ENCODE data around the gene BHLHA15. TPM values are rescaled to one million over a fixed set of nuclear protein-coding genes. Genes with fewer than 3 reads are reported as not detected.

BHLHA15 gene
- total and polyA plus RNA-seq, 9 of the 15 experiments (the other 6 are each of a cell fraction or from before 2014, with no cell fraction given): 0.22 to 2.0 (median 1.1) TPM; not detected in 4

DNA sequence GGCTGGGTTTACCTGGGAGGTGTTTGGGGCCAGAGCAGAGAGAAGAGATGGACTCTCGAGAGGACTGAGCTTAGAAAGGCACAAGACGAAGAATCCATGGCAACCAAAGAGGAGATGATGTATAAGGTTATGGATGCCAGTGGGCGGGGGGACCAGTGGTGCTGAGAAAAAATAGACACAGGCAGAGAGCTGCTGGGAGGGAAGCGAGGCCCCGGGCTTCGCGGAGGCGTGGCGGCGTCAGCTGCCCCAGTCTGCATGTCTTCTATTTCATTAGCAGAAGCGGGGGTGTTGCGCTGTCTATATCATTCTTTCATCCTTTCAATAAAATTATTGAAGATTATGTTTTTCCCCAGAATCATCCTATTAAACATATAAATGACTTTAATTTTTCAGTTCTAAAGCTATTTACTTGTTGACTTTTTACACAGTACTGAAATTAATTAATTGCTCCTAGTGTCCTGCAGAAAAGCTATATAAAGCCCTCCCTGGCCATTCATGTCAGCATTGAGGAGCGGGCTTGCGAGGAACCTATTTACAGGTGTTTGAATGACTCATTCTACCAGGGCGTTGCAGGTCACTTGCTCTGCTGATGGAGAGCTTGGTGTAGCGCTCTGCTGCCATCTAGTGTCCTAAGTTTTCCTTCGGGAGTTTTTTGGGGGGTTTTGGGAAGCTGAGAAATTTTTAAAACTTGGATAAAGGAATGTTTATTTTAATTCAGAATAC lies 42.9 kb upstream of the BHLHA15 start (continued):
- TF ChIP-seq, protein P1, sequence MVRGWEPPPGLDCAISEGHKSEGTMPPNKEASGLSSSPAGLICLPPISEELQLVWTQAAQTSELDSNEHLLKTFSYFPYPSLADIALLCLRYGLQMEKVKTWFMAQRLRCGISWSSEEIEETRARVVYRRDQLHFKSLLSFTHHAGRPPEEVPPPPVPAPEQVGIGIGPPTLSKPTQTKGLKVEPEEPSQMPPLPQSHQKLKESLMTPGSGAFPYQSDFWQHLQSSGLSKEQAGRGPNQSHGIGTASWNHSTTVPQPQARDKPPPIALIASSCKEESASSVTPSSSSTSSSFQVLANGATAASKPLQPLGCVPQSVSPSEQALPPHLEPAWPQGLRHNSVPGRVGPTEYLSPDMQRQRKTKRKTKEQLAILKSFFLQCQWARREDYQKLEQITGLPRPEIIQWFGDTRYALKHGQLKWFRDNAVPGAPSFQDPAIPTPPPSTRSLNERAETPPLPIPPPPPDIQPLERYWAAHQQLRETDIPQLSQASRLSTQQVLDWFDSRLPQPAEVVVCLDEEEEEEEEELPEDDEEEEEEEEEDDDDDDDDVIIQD (CRISPR knock-in tag; IDR thresholded peaks at IDR 0.05): no peak
- no peak for TF ChIP-seq KDM4B (IDR thresholded peaks at IDR 0.05; ENCODE audit: borderline replicate concordance in 2 of 2, low read depth in 1 of 2)
- TF ChIP-seq, protein P2, sequence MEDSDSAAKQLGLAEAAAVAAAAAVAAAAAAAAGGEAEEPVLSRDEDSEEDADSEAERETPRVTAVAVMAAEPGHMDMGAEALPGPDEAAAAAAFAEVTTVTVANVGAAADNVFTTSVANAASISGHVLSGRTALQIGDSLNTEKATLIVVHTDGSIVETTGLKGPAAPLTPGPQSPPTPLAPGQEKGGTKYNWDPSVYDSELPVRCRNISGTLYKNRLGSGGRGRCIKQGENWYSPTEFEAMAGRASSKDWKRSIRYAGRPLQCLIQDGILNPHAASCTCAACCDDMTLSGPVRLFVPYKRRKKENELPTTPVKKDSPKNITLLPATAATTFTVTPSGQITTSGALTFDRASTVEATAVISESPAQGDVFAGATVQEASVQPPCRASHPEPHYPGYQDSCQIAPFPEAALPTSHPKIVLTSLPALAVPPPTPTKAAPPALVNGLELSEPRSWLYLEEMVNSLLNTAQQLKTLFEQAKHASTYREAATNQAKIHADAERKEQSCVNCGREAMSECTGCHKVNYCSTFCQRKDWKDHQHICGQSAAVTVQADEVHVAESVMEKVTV (CRISPR knock-in tag; IDR thresholded peaks at IDR 0.05): peak; percentile 91

DNA sequence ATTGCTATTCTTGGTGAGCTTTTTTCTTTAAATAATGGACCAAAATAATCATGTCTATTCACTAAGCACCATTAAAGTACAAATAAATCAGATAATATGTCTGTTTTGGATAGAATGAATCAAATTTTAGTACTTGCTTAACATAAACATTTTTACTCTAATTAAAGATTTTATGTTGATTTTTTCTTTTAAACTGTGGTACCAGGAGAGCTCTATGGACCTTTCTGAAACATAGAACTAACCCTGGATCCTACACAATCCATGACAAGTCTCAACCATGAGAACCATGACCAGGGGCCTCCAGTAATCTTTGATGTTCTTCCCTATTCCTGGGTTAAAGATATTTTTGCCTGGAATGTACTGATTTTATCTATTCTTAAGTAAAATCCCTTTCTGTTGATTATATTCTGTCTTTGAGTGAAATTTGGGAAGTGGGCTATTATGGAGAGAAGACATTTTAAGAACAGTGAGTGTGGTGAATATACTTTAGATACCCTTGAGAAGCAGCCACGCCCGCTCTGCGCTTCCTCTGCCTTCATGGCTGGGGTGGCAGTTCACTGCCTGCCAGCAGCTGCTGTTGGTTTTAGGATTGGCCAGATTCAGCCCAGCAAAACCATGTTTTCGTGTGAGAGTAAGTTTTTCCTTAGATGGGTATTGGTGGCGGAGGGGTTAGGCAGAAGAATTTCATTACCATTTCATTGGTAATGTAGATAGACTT lies 42.2 kb upstream of the BHLHA15 start:
- no TSS peak for BruUV-seq (replicated peaks)
- no peaks in the 10 kb centered on the region for H3K27me3 ChIP-seq (ENCODE audit: control insufficient read depth in 2 of 2, insufficient read depth in 2 of 2, low read length in 2 of 2)
- no peak overlapping the region for H3K4me3 ChIP-seq
- H3K79me2 ChIP-seq (ENCODE audit: control insufficient read depth, insufficient read depth, low read length): no peaks in the 10 kb centered on the region
- POLR2A ChIA-PET: interaction anchor here (0.6 to 5.2 kb wide), 7 partner anchors 8 to 308 kb away, joined by 3 to 37 read pairs (median 3); partner anchors contain the start of gene ASNS
- FAIRE-seq: no peak
- DNase-seq (ENCODE audit: extremely low read depth in 1 of 4, low spot score in 3 of 4): no peak
- H3K9ac ChIP-seq (ENCODE audit: insufficient read depth in 1 of 2, low read depth in 2 of 2, low read length in 2 of 2): no peak overlapping the region
- peaks cover 0 to 12% of the 10 kb centered on the region in 2 experiments; a peak in 1 of 5 replicates for H3K4me1 ChIP-seq (replicated peaks in 1 of 2; ENCODE audit: control insufficient read depth in 2 of 2, insufficient read depth in 2 of 2, low read length in 2 of 2)
- CTCF ChIA-PET (ENCODE audit: low intra/inter-chr PET ratio): interaction anchor here (0.7 to 6.7 kb wide), 6 partner anchors 10 to 154 kb away, joined by 3 to 94 read pairs (median 9); partner anchors contain the start of gene LMTK2
- peaks cover 16% of the 10 kb centered on the region; the same call in 2 of the 3 replicates for H3K36me3 ChIP-seq (ENCODE audit: control insufficient read depth, insufficient read depth, low read length)
- H4K20me1 ChIP-seq (replicated peaks; ENCODE audit: control insufficient read depth, insufficient read depth, low read length): peaks cover 18% of the 10 kb centered on the region; the same call in 1 of the 2 replicates
- intact Hi-C loops (cut with micrococcal nuclease) (loop anchor here (5.0 kb wide), 1 partner anchor 73 kb away; no protein-coding TSS in a partner anchor), in situ Hi-C loops (cut with MboI) (no loop called here)
- no peak overlapping the region for H2AFZ ChIP-seq (ENCODE audit: low read depth, low read length)
- 0 out of 4 replicates have a peak, but pooled peaks of 1 of the 2 experiments have one; percentile 19 for TF ChIP-seq MNT (conservative IDR thresholded peaks at IDR 0.05)
- TF ChIP-seq MAX (CRISPR knock-in tag; IDR thresholded peaks at IDR 0.05): no peak
- WGBS (ENCODE audit: insufficient coverage, low coverage, missing lambda C conversion rate): 75% methylated on average over 5 of the region's 5 CpGs
- H3K4me2 ChIP-seq (ENCODE audit: insufficient read depth, low read length): no peak overlapping the region
- H3K9me3 ChIP-seq (replicated peaks; ENCODE audit: control insufficient read depth, insufficient read depth, low read depth, low read length): no peaks in the 10 kb centered on the region
- ATAC-seq: no peak
- no peaks in the 10 kb centered on the region for H3K9me1 ChIP-seq (ENCODE audit: control insufficient read depth, insufficient read depth, low read length)
- H3K27ac ChIP-seq (ENCODE audit: extremely low read depth, low read depth, low read length): no peak overlapping the region

Data from K562 (cell line).